Measurements from ENCODE around the gene PLXDC2.

DNA sequence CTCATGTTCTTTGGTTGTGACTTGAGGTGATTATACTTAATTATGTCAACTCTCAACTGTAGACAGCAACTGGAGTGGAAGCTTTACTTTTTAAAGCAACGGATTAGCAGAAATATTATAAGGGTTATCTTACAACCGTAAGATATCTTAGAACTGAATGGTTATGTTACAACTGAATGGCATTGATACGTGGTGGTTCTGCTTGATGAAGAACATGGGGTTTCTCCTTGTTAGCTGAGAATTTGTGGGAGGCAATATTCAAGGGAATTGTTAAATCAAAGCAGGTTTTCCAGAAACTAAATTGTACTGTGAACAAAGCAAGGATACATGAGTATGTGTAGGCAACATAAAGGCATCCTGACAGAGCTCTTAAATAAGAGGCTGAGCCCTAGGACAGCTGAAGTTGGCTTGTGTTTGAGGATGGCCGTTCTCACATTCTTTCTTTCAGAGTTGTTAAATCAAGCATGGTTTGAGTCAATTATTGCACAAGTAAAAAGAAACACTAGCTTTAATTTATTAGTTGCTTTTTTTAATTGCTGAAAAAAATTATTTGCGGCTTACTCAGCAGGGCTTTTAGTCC is 350.0 kb downstream of the PLXDC2 start:
- TF ChIP-seq EZH2 (IDR thresholded peaks at IDR 0.05; ENCODE audit: low read length, missing control alignments) (no peak), CTCF (conservative IDR thresholded peaks at IDR 0.05 in 1 of 2, IDR thresholded peaks at IDR 0.05 in 1 of 2; ENCODE audit: low read depth in 1 of 2, low read length in 2 of 2) (no peak)
